ENCODE results near the gene PGLYRP2. TPM values are rescaled to one million over a fixed set of nuclear protein-coding genes. Genes with fewer than 3 reads are reported as not detected.

Gene PGLYRP2
- total RNA-seq, 1 donor from 2014 or later = not detected

- H3K27ac ChIP-seq (replicated peaks) = no peak overlapping the region
- DNase-seq = no peak
- peak overlapping the region; percentile 51 for H3K4me3 ChIP-seq
- H3K36me3 ChIP-seq = no peaks in the 10 kb centered on the region
- no peaks in the 10 kb centered on the region for H3K9me3 ChIP-seq (replicated peaks)
- no peaks in the 10 kb centered on the region for H3K4me1 ChIP-seq
- intact Hi-C loops (cut with micrococcal nuclease) = no loop called here
- H3K27me3 ChIP-seq (ENCODE audit: low read depth) = peaks cover 86% of the 10 kb centered on the region
- TF ChIP-seq, protein P1, sequence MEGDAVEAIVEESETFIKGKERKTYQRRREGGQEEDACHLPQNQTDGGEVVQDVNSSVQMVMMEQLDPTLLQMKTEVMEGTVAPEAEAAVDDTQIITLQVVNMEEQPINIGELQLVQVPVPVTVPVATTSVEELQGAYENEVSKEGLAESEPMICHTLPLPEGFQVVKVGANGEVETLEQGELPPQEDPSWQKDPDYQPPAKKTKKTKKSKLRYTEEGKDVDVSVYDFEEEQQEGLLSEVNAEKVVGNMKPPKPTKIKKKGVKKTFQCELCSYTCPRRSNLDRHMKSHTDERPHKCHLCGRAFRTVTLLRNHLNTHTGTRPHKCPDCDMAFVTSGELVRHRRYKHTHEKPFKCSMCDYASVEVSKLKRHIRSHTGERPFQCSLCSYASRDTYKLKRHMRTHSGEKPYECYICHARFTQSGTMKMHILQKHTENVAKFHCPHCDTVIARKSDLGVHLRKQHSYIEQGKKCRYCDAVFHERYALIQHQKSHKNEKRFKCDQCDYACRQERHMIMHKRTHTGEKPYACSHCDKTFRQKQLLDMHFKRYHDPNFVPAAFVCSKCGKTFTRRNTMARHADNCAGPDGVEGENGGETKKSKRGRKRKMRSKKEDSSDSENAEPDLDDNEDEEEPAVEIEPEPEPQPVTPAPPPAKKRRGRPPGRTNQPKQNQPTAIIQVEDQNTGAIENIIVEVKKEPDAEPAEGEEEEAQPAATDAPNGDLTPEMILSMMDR (IDR thresholded peaks at IDR 0.05; ENCODE audit: borderline replicate concordance) = no peak
Observed at GRCh38 chr19:15463861-15464371, 15.4 kb downstream of the PGLYRP2 start.

DNA sequence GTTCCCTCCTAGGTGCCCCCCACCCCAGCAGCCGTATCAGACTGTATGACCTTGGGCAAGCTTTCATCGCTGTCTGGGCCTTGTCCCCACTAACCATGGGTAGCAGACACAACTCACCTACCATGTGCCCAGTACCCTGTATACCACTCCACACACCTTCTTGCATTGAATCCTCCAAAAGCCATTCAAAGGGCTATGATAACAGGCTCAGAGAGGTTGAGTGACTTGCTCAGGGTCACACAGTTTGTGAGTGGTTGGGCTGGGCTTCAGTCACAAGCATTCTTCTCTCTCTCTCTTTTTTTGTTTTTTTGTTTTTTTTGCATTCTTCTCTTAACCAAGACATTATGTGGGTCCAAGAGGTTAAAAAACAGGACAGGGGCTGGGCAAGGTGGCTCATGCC lies 17.6 kb downstream of the PGLYRP2 start:
- H3K27ac ChIP-seq (replicated peaks) = no peak overlapping the region
- peaks cover 89% of the 10 kb centered on the region for H3K27me3 ChIP-seq (ENCODE audit: low read depth)
- intact Hi-C loops (cut with micrococcal nuclease) = no loop called here

DNA sequence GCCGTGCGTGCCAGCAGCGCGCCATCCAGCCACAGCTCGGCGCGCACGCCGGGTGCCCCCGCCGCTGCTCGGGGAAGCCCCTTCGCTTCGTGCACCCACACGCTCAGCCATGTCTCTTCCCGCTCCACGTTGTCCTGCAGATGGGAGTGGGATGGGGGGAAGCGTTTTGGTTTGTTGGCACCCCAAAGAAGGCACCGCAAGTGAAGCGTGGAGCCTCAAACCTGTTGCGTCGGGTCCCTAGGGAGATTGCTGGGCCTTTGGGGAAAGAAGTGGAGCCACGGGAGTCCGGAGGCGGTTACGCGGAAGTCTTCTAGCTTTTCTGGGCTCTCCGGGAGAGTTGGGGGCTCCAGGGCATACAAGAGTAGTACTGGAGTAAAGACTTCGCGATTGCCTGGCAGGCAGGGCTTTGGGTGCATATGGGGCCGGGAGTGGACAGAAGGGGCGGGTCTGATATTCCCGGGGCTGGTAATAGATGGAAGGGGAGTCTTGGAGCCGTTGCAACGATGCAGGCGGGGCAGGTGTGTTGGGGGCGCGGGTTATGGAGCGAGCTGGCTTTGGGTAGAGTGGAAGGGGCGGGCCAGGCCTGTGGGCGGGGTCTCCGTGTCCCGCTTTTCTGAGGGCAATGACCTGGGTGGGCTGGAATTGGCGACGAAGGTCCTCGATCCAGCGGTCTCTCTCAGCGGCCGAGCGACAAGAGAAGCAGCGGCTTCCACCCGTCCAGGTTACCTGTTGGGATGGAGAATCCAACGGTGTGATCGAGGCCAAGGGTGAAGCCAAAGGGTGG lies 21.4 kb downstream of the PGLYRP2 start:
- DNase-seq = no peak
- peaks cover 82% of the 10 kb centered on the region for H3K27me3 ChIP-seq (ENCODE audit: low read depth)
- no peak overlapping the region for H3K27ac ChIP-seq (replicated peaks)
- TF ChIP-seq, protein P1 (IDR thresholded peaks at IDR 0.05; ENCODE audit: borderline replicate concordance) = no peak
- intact Hi-C loops (cut with micrococcal nuclease) = no loop called here
- peak overlapping the region; percentile 41 for H3K4me3 ChIP-seq
- H3K9me3 ChIP-seq (replicated peaks) = no peaks in the 10 kb centered on the region
- no peaks in the 10 kb centered on the region for H3K36me3 ChIP-seq
- H3K4me1 ChIP-seq = peaks cover 23% of the 10 kb centered on the region

More for the DNA sequence above, 17.6 kb downstream of the PGLYRP2 start:
- DNase-seq = no peak
- Histone ChIP-seq H3K4me1 (peaks cover 13% of the 10 kb centered on the region), H3K4me3 (no peak overlapping the region), H3K9me3 (replicated peaks) (no peaks in the 10 kb centered on the region), H3K36me3 (no peaks in the 10 kb centered on the region)
- TF ChIP-seq, protein P1 (IDR thresholded peaks at IDR 0.05; ENCODE audit: borderline replicate concordance) = no peak

DNA sequence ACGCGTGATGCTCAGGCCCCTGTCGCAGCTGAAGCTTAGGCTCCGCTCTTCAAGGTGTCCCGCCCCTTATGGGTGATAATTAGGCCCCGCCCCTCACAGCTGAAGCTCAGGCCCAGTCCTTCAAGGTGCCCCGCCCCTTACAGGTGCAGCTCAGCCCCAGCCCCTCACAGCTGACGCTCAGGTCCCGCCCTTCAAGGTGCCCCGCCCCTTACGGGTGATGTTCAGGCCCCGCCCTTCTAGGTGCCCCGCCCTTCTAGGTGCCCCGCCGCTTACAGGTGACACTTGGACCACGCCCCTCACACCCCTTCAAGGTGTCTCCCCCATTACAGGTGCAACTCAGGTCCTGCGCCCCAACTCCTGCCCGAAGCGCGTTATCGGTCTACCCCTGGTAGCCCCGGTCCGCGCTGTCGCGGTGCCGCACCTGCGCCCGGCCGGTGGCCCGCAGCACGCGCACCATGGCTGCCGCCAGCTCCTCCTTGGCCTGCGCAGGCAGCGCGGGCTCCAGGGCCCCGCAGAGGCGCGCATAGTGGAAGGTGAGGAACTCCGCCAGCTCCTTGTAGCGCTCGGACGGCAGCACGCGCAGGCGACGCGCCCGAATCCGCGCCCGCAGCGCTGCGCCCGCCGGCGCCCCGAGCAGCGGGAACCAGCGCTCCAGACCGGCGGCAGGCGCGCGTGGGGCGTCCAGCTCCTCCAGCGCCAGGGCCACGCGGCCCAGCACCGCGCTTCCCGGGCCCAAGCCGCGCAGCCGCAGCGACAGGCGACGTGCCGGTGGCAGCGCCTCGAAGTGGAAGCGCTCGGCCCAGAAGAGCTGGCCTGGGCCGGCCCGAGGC lies 22.2 kb downstream of the PGLYRP2 start:
- Histone ChIP-seq H3K4me3 (peak overlapping the region; percentile 41), H3K36me3 (no peaks in the 10 kb centered on the region)

GRCh38 chr19:15456441-15456840 lies 22.9 kb downstream of the PGLYRP2 start:
- intact Hi-C loops (cut with micrococcal nuclease) = no loop called here
- Histone ChIP-seq H3K27ac (replicated peaks) (no peak overlapping the region), H3K9me3 (replicated peaks) (no peaks in the 10 kb centered on the region), H3K4me1 (peaks cover 27% of the 10 kb centered on the region), H3K36me3 (no peaks in the 10 kb centered on the region), H3K27me3 (ENCODE audit: low read depth) (peaks cover 70% of the 10 kb centered on the region), H3K4me3 (no peak overlapping the region)
- no peak for DNase-seq
- TF ChIP-seq, protein P1 (IDR thresholded peaks at IDR 0.05; ENCODE audit: borderline replicate concordance) = no peak

More for the DNA sequence above, 22.2 kb downstream of the PGLYRP2 start:
- peaks cover 74% of the 10 kb centered on the region for H3K27me3 ChIP-seq (ENCODE audit: low read depth)
- H3K4me1 ChIP-seq = peaks cover 27% of the 10 kb centered on the region
- no peak for DNase-seq
- H3K9me3 ChIP-seq (replicated peaks) = no peaks in the 10 kb centered on the region
- intact Hi-C loops (cut with micrococcal nuclease) = no loop called here
- TF ChIP-seq, protein P1 (IDR thresholded peaks at IDR 0.05; ENCODE audit: borderline replicate concordance) = no peak
- no peak overlapping the region for H3K27ac ChIP-seq (replicated peaks)

Data from left ventricle myocardium inferior (tissue), 1 donor.